GM12891 (cell line): ENCODE measurements around the gene SMPD3.

ENCODE experiments used
- DNase-seq: peaks from one replicate; pipeline ENCODE4 v3.0.0; 2011; ENCODE audit warnings: low spot score; ENCODE audit not compliant: insufficient read length
- FAIRE-seq: peaks from 2 replicates; lab custom pipeline; 2011; peaks lifted over from hg19 to GRCh38; lab: Jason Lieb, UNC
- PAX5 ChIP-seq: IDR thresholded peaks from 2 replicates; pipeline ENCODE4 v1.6.1; 2011; ENCODE audit warnings: low read length, moderate library complexity, mild to moderate bottlenecking; ENCODE audit not compliant: insufficient read depth, severe bottlenecking
- POLR2A ChIP-seq: IDR thresholded peaks from 2 replicates; pipeline ENCODE4 v1.6.1; 2011; ENCODE audit warnings: low read depth, low read length, control low read depth
- POLR2AphosphoS5 ChIP-seq: IDR thresholded peaks from 2 replicates; pipeline ENCODE4 v1.6.1; 2011; ENCODE audit warnings: low read depth, low read length, control low read depth
- POU2F2 ChIP-seq: IDR thresholded peaks from 2 replicates; pipeline ENCODE4 v1.6.1; 2011; ENCODE audit warnings: low read depth, mild to moderate bottlenecking, control low read depth, low read length, moderate library complexity
- SPI1 ChIP-seq: IDR thresholded peaks from 2 replicates; pipeline ENCODE4 v1.6.1; 2011; ENCODE audit warnings: low read depth, low read length, control low read depth
- TAF1 ChIP-seq: IDR thresholded peaks from 2 replicates; pipeline ENCODE4 v1.6.1; 2011; ENCODE audit warnings: low read depth, low read length, control low read depth

Gene SMPD3

GRCh38 chr16:68408428-68408827, 39.9 kb downstream of the SMPD3 start:
- no peak for TF ChIP-seq PAX5
- no peak for TF ChIP-seq TAF1
- no peak for TF ChIP-seq POLR2AphosphoS5
- TF ChIP-seq POLR2A = no peak
- no peak for TF ChIP-seq POU2F2
- FAIRE-seq (no peak), DNase-seq (no peak)

- TF ChIP-seq SPI1 = no peak
- no peak for TF ChIP-seq TAF1
- no peak for TF ChIP-seq POLR2A
- no peak for DNase-seq
- no peak for FAIRE-seq
Observed at GRCh38 chr16:68406458-68407152, 41.7 kb downstream of the SMPD3 start.

- DNase-seq (no peak), FAIRE-seq (no peak)
- TF ChIP-seq POU2F2 = no peak
- TF ChIP-seq POLR2AphosphoS5 = no peak
Observed at GRCh38 chr16:68404736-68405345, 43.5 kb downstream of the SMPD3 start.

- DNase-seq = no peak
- no peak for FAIRE-seq
- TF ChIP-seq TAF1 (no peak), POU2F2 (no peak), POLR2AphosphoS5 (no peak), SPI1 (no peak), PAX5 (no peak), POLR2A (no peak)
Observed at GRCh38 chr16:68403704-68404103, 44.6 kb downstream of the SMPD3 start.

- TF ChIP-seq POU2F2 (no peak), TAF1 (no peak), SPI1 (no peak), POLR2A (no peak), POLR2AphosphoS5 (no peak), PAX5 (no peak)
- FAIRE-seq = no peak
- no peak for DNase-seq
Observed at GRCh38 chr16:68403177-68403576, 45.1 kb downstream of the SMPD3 start.

GRCh38 chr16:68402748-68403040, 45.6 kb downstream of the SMPD3 start:
- TF ChIP-seq POU2F2 (no peak), POLR2AphosphoS5 (no peak), POLR2A (no peak), PAX5 (no peak), TAF1 (no peak), SPI1 (no peak)
- no peak for DNase-seq
- FAIRE-seq = no peak

GRCh38 chr16:68401871-68402747, 46.2 kb downstream of the SMPD3 start:
- TF ChIP-seq POLR2A (no peak), POLR2AphosphoS5 (no peak), SPI1 (no peak), POU2F2 (no peak), PAX5 (no peak), TAF1 (no peak)
- FAIRE-seq = no peak
- DNase-seq = no peak

GRCh38 chr16:68400924-68401460, 47.3 kb downstream of the SMPD3 start:
- FAIRE-seq (no peak), DNase-seq (no peak)
- TF ChIP-seq TAF1 (no peak), POLR2A (no peak)

GRCh38 chr16:68400083-68400923, 48.0 kb downstream of the SMPD3 start:
- no peak for FAIRE-seq
- no peak for DNase-seq
- TF ChIP-seq POU2F2 (no peak), POLR2A (no peak), SPI1 (no peak), POLR2AphosphoS5 (no peak), PAX5 (no peak), TAF1 (no peak)
